HEK293 (cell line): ENCODE measurements around the gene SLC8A1.

Experiments
- REPIN1 ChIP-seq: fragments of 450-650 bp; formaldehyde crosslinking; IDR thresholded peaks from 2 replicates; pipeline ENCODE4 v1.5.1; 2017; ENCODE audit warnings: missing biosample characterization, missing genetic modification characterization, low read depth
- SETDB1 ChIP-seq: IDR thresholded peaks from one replicate; pipeline ENCODE4 v1.6.1; 2017; ENCODE audit warnings: mild to moderate bottlenecking, low read length, moderate library complexity, mixed read lengths; ENCODE audit not compliant: insufficient read length
- TCF7L2 ChIP-seq: IDR thresholded peaks from 2 replicates; pipeline ENCODE4 v1.6.1; 2011; ENCODE audit warnings: low read depth, mild to moderate bottlenecking, inconsistent platforms, low read length, moderate library complexity, borderline replicate concordance
- ZNF792 ChIP-seq: fragments of 450-650 bp; formaldehyde crosslinking; IDR thresholded peaks from 2 replicates; pipeline ENCODE4 v1.5.1; 2016; ENCODE audit warnings: missing biosample characterization, missing genetic modification characterization
- TF ChIP-seq, protein P1 (sequence below): fragments of 450-650 bp; formaldehyde crosslinking; IDR thresholded peaks from 2 replicates; pipeline ENCODE4 v1.5.1; 2016; ENCODE audit warnings: missing biosample characterization, missing genetic modification characterization
- TF ChIP-seq, protein P2 (sequence below): fragments of 450-650 bp; formaldehyde crosslinking; IDR thresholded peaks from 2 replicates; pipeline ENCODE4 v1.5.1; 2016; ENCODE audit warnings: missing biosample characterization, missing genetic modification characterization

DNA sequence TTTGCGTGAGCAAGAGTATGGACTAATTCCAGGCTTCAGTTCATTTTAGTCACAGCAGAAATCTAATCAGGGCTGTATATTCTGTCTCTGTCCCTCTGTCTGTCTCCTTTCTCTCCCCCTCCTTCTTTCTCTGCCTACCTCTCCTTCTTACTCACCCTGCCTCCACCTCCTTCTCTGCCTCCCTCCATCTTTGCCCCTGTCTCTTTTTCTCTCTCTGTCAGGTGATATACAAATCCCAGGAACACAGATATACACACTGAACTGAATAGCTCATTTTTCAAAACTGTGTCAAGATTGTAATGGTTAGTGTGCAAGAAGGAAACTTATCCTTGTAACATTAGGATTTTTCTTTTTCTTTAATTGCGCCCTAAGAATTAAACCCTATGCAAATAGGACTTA is 32.5 kb downstream of the SLC8A1 start:
- TF ChIP-seq REPIN1, result no peak
- TF ChIP-seq, protein P1, sequence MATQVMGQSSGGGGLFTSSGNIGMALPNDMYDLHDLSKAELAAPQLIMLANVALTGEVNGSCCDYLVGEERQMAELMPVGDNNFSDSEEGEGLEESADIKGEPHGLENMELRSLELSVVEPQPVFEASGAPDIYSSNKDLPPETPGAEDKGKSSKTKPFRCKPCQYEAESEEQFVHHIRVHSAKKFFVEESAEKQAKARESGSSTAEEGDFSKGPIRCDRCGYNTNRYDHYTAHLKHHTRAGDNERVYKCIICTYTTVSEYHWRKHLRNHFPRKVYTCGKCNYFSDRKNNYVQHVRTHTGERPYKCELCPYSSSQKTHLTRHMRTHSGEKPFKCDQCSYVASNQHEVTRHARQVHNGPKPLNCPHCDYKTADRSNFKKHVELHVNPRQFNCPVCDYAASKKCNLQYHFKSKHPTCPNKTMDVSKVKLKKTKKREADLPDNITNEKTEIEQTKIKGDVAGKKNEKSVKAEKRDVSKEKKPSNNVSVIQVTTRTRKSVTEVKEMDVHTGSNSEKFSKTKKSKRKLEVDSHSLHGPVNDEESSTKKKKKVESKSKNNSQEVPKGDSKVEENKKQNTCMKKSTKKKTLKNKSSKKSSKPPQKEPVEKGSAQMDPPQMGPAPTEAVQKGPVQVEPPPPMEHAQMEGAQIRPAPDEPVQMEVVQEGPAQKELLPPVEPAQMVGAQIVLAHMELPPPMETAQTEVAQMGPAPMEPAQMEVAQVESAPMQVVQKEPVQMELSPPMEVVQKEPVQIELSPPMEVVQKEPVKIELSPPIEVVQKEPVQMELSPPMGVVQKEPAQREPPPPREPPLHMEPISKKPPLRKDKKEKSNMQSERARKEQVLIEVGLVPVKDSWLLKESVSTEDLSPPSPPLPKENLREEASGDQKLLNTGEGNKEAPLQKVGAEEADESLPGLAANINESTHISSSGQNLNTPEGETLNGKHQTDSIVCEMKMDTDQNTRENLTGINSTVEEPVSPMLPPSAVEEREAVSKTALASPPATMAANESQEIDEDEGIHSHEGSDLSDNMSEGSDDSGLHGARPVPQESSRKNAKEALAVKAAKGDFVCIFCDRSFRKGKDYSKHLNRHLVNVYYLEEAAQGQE (tag by site-specific recombination), result no peak
- no peak for TF ChIP-seq TCF7L2
- TF ChIP-seq, protein P2, sequence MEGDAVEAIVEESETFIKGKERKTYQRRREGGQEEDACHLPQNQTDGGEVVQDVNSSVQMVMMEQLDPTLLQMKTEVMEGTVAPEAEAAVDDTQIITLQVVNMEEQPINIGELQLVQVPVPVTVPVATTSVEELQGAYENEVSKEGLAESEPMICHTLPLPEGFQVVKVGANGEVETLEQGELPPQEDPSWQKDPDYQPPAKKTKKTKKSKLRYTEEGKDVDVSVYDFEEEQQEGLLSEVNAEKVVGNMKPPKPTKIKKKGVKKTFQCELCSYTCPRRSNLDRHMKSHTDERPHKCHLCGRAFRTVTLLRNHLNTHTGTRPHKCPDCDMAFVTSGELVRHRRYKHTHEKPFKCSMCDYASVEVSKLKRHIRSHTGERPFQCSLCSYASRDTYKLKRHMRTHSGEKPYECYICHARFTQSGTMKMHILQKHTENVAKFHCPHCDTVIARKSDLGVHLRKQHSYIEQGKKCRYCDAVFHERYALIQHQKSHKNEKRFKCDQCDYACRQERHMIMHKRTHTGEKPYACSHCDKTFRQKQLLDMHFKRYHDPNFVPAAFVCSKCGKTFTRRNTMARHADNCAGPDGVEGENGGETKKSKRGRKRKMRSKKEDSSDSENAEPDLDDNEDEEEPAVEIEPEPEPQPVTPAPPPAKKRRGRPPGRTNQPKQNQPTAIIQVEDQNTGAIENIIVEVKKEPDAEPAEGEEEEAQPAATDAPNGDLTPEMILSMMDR, result no peak
- TF ChIP-seq ZNF792 (tag by site-specific recombination), result no peak
- no peak for TF ChIP-seq SETDB1
